Stimulated activated CD4-positive, alpha-beta T cell treated with anti-CD3 and anti-CD28 coated beads, Interleukin-1b, Interleukin-23, amount 100 ng/mL, for 1 hour (primary cell): ENCODE measurements around the gene AKAP1.

Experiments used
- DNase-seq, 2 donors: peaks; one replicate each; pipeline ENCODE4 v3.0.0-alpha.2; 2020; ENCODE audit warnings: low read depth in 2 of 2

AKAP1 gene

DNA sequence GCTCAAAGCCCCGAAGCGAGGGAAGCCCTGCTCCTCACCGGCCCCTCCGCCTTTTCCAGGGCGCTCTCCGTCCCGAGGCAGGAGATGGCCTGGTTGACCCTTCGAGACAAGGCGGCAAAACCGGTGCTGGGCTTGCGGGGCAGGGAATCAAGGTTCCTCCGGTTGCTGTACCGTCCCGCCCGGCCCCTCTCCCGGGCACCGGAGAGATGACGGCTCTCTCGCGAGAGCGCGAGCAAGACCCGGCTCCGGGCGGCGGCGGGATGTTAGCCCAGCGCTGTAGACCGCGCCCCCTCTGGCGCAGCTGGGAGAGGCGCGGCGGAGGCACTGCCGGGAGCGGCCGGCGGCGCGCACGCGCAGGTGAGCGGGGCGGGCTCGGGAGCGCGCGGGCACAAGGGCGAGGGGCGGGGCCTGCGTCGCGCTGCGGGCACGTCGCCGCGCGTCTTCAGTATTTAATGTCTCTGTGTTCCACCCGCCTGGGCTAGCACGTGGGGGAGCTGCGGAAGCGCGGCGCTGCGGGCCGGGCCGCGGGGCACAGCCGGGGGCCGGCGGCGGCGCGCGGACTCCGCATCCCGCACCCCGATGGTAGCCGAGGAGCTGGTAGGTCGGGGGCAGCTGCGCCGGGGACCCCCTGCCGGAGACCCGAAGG is at the start of gene AKAP1:
AKAP1 (plus strand) TSS at position 445 of the 646 bp plus-strand sequence. CDS start 20,219 bp downstream, outside the sequence.
- DNase-seq = peak; percentile 81 to 89

DNA sequence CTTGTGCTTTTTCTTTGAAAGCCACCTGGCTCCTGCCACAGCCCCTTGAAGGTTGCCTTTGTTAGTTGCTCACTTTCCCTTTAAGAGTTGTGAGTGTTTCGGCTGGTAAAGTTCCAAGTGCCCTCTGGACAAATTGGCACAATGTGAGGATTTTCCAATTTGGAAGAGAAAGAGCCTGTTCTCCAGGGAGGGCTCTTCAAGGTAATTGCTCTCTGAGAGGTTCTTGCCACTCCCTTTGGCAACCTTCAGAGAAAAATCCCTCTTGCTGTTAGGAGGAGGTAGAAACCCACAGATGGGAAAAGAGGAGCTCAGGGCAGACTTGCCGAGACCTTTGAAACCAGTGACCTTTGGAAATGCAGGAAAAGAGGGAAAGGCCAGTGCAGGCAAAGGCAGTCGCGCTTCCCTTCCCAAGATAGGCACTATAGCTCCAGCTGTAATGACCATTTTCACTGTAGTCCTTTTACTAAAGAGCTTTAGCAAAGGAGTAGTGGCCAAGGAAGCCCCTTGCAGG is 49.0 kb upstream of the AKAP1 start:
- no peak for DNase-seq

- DNase-seq = no peak
These were observed 47.6 kb upstream of the AKAP1 start for GRCh38 chr17:57037411-57037810.

GRCh38 chr17:57038486-57038885 is 46.6 kb upstream of the AKAP1 start:
- no peak for DNase-seq

- DNase-seq = no peak
These were observed 44.5 kb upstream of the AKAP1 start for GRCh38 chr17:57040571-57040970.

DNA sequence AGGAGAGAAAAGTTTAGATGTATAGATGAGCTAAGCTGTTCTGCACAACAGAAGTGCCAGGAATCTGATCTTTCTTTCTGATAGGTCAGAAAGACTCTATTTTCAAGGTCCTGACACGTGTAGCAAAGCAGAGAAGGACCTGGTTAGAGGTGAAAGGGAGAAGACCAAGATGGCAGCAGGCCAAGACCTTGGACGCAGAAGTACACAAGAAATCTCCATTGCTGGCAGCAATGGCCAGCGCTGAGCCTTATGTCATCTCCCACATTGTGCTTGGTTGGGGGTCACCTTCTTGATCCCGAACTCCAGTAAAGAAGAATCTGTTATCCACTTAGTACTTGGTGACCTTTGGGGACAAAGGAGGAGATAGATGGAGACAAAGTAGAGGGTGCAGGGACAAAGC is 41.8 kb upstream of the AKAP1 start:
- no peak for DNase-seq

GRCh38 chr17:57044976-57045867 is 39.8 kb upstream of the AKAP1 start:
- no peak for DNase-seq

DNA sequence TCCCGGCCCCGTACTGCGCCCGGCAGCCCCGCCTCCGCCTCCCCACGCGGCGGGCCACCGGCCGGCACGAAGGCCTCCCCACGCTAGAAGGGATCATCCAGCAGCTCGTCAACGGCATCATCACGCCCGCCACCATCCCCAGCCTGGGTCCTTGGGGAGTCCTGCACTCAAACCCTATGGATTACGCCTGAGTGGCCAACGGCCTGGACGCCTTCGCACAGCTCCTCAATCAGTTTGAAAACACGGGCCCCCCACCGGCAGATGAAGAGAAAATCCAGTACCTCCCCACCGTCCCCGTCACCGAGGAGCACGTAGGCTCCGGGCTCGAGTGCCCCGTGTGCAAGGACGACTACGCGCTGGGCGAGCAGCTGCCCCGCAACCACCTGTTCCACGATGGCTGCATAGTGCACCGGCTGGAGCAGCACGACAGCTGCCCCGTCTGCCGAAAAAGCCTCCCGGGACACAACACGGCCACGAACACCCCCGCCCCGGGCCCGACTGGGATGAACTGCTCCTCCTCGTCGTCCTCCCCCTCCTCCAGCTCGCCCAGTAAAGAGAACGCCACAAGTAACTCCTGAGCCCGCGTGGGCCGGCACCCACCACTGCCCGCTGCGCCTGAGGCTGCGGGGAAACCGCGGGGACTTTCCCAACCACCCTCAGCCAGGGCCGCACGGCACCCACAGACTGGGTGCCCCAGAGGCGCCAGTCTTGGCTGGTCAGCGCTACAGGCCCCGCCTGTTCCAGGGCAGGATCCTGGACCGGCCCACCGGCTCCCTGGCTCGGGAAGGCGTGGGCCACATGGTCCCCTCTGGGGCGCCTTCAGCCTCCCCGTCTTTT is 39.0 kb upstream of the AKAP1 start:
- no peak for DNase-seq

- no peak for DNase-seq
These were observed 38.3 kb upstream of the AKAP1 start for GRCh38 chr17:57046749-57047148.

DNA sequence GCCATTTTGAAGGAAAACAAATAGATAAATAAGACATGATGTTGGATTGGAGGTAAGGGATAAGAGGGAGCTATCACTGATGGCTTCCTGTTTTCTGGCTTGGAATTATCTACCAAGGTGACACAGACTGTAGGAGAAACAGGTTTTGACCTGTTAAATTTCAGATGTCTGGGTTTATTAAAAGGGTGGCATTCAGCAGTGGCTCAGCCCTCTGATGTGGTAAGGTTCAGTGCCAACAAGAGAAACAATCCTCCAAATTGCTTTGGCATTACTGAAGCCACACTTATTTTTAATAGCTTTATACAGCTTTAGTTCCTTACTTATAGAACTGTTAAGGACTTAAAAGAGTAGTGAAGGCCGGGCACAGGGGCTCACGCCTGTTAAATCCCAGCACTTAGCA is 37.0 kb upstream of the AKAP1 start:
- no peak for DNase-seq

GRCh38 chr17:57050306-57050705 is 34.7 kb upstream of the AKAP1 start:
- no peak for DNase-seq

DNA sequence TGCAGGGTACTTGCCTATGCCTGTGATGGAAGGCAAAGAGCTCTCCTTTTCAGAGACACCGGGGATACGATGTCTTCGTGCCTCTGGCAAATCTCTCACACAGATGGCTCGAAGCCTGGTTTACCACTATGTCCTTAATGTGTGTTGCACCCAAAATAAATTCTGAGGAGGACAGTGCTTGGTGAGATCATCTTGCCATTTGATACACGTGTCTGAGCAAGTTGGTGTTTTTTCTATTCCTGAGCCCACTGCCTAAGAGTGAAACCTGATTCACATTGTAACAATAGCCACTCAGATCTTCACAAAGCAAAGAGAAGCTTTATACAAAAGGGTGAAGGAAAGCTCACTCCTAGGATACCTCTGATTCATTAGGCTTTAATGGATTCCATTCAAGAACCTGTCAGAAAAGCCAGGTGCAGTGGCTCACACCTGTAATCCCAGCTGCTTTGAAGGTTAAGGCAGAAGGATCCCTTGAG is 33.1 kb upstream of the AKAP1 start:
- no peak for DNase-seq

DNA sequence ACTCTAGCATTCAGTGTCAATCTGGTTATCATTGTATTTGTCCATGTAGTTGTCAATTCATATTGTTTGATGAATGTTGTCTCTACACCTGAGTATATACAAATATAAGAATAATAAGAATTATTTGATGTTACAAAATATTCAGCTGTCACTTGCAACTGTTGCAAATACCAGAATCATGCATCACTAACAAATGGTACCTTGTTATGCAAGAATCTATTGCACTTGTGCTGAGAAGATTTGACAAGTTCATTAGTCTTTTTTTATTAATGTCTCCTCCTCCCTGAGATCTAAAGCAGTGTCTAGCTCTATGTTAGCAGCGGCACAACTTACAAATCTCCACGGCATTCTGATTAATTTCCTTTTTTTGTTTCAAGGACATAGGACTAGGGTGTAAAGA is 22.2 kb upstream of the AKAP1 start:
- DNase-seq = no peak

- no peak for DNase-seq
These were observed 17.9 kb upstream of the AKAP1 start for GRCh38 chr17:57067162-57067561.

- DNase-seq = no peak
These were observed 17.3 kb upstream of the AKAP1 start for GRCh38 chr17:57067781-57068180.

DNA sequence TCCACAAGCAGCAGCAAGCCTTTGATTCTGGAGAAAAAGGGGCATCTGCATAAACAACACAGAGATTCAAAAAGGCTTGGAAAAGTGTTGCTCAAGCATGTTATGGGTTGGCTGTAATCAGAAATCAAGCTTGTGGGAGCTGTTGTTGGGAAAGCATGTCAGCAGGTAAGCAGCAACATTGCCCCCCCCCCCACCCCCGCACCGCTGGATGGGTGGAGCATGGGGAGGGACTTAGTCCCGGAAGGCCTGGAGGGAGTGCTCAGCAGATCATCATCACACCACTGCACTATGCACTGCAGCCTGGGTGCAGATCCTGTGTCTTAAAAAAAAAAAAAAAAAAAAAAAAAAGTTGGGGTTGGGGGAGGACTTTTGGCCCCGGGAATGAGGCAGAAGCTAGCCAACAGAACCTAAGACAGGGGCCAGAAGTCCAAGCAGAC is 16.8 kb upstream of the AKAP1 start:
- no peak for DNase-seq

GRCh38 chr17:57068707-57069106 is 16.3 kb upstream of the AKAP1 start:
- DNase-seq = no peak

- no peak for DNase-seq
These were observed 12.8 kb upstream of the AKAP1 start for GRCh38 chr17:57071991-57072944.

DNA sequence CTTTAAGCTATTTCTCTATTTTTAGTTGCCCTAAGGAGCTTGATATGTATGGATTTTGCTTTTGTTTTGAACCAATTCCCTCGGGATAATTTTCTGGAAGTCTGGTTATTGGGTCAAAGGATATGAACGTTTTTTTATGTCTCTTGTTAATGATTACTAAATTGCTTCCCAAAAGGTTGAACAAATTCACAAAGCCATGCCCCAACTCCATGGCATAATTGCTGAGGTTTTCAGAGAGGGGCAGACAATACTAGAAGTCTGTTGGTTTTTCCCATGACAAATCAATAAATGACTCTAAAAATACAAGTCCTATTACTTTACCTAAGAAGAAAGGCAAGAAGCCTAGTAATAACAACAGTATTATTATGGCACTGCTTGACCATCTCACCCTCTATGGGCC is 11.4 kb upstream of the AKAP1 start:
- no peak for DNase-seq

GRCh38 chr17:57075193-57075592 is 9.9 kb upstream of the AKAP1 start:
- no peak for DNase-seq

GRCh38 chr17:57075785-57076184 is 9.3 kb upstream of the AKAP1 start:
- DNase-seq = no peak
